ENCODE data around the gene CCNC. TPM values are rescaled to one million over a fixed set of nuclear protein-coding genes. Genes with fewer than 3 reads are reported as not detected.
"Not testable (repeated sequence)": the region's sequence is repeated elsewhere in the genome, so short reads cannot be mapped to it uniquely, and the experiment has no call there.

CCNC gene
- polyA plus RNA-seq, 3 donors: 79.5 to 83.3 (median 82.9) TPM

- no peak for DNase-seq (ENCODE audit: low read depth in 3 of 3, low spot score in 2 of 3)
These were observed 35.1 kb upstream of the CCNC start for GRCh38 chr6:99603421-99604165.

- DNase-seq (ENCODE audit: low read depth in 3 of 3, low spot score in 2 of 3): no peak
These were observed 34.3 kb upstream of the CCNC start for GRCh38 chr6:99602520-99603420.

- DNase-seq (ENCODE audit: low read depth in 3 of 3, low spot score in 2 of 3): not testable (repeated sequence)
These were observed 26.2 kb upstream of the CCNC start for GRCh38 chr6:99594696-99595095.

GRCh38 chr6:99592900-99593299 lies 24.4 kb upstream of the CCNC start:
- no peak for DNase-seq (ENCODE audit: low read depth in 3 of 3, low spot score in 2 of 3)

- no peak for DNase-seq (ENCODE audit: low read depth in 3 of 3, low spot score in 2 of 3)
These were observed 23.4 kb upstream of the CCNC start for GRCh38 chr6:99591673-99592364.

- DNase-seq (ENCODE audit: low read depth in 3 of 3, low spot score in 2 of 3): no peak
These were observed 22.5 kb upstream of the CCNC start for GRCh38 chr6:99590728-99591672.

- no peak for DNase-seq (ENCODE audit: low read depth in 3 of 3, low spot score in 2 of 3)
These were observed 21.5 kb upstream of the CCNC start for GRCh38 chr6:99589907-99590493.

- no peak for DNase-seq (ENCODE audit: low read depth in 3 of 3, low spot score in 2 of 3)
These were observed 20.8 kb upstream of the CCNC start for GRCh38 chr6:99589290-99589672.

- no peak for DNase-seq (ENCODE audit: low read depth in 3 of 3, low spot score in 2 of 3)
These were observed 20.3 kb upstream of the CCNC start for GRCh38 chr6:99588618-99589289.

- DNase-seq (ENCODE audit: low read depth in 3 of 3, low spot score in 2 of 3): no peak
These were observed 19.3 kb upstream of the CCNC start for GRCh38 chr6:99587792-99588191.

GRCh38 chr6:99579781-99580180 lies 11.3 kb upstream of the CCNC start:
- DNase-seq (ENCODE audit: low read depth in 3 of 3, low spot score in 2 of 3): no peak

GRCh38 chr6:99575544-99576227 lies 7.2 kb upstream of the CCNC start:
- no peak for DNase-seq (ENCODE audit: low read depth in 3 of 3, low spot score in 2 of 3)

GRCh38 chr6:99573980-99574617 lies 5.6 kb upstream of the CCNC start:
- DNase-seq (ENCODE audit: low read depth in 3 of 3, low spot score in 2 of 3): no peak

- no peak for DNase-seq (ENCODE audit: low read depth in 3 of 3, low spot score in 2 of 3)
These were observed 5.3 kb downstream of the CCNC start for GRCh38 chr6:99563056-99563723.

- DNase-seq (ENCODE audit: low read depth in 3 of 3, low spot score in 2 of 3): no peak
These were observed 7.8 kb downstream of the CCNC start for GRCh38 chr6:99560668-99561067.

GRCh38 chr6:99559057-99559456 lies 9.4 kb downstream of the CCNC start:
- no peak for DNase-seq (ENCODE audit: low read depth in 3 of 3, low spot score in 2 of 3)

GRCh38 chr6:99553888-99554287 lies 14.6 kb downstream of the CCNC start:
- DNase-seq (ENCODE audit: low read depth in 3 of 3, low spot score in 2 of 3): no peak
